GM18517 (cell line): ENCODE data around the gene ST6GAL1.
"Not testable (repeated sequence)": the region's sequence is repeated elsewhere in the genome, so short reads cannot be mapped to it uniquely, and the experiment has no call there.

Experiments
- ATAC-seq: cut with Tn5 transposase; IDR thresholded peaks from one replicate; pipeline ENCODE4 v1.9.1; 2021; ENCODE audit warnings: mild to moderate bottlenecking, moderate library complexity; ENCODE audit not compliant: unreplicated experiment

The ST6GAL1 gene

GRCh38 chr3:186991470-186991869 is 61.1 kb downstream of the ST6GAL1 start:
- ATAC-seq: no peak

GRCh38 chr3:186992096-186992495 is 61.8 kb downstream of the ST6GAL1 start:
- not testable (repeated sequence) for ATAC-seq

GRCh38 chr3:186993210-186993782 is 63.0 kb downstream of the ST6GAL1 start:
- ATAC-seq: no peak

GRCh38 chr3:186994000-186994955 is 64.0 kb downstream of the ST6GAL1 start:
- no peak for ATAC-seq

GRCh38 chr3:186996356-186996755 is 66.0 kb downstream of the ST6GAL1 start:
- ATAC-seq: no peak

GRCh38 chr3:186997061-186997460 is 66.7 kb downstream of the ST6GAL1 start:
- ATAC-seq: no peak

GRCh38 chr3:186997473-186997939 is 67.2 kb downstream of the ST6GAL1 start:
- ATAC-seq: no peak

GRCh38 chr3:186998937-186999368 is 68.6 kb downstream of the ST6GAL1 start:
- no peak for ATAC-seq

GRCh38 chr3:187000711-187001151 is 70.4 kb downstream of the ST6GAL1 start:
- ATAC-seq: peak; percentile 78

- ATAC-seq: no peak
These were observed 72.6 kb downstream of the ST6GAL1 start for GRCh38 chr3:187002915-187003314.

GRCh38 chr3:187005827-187006481 is 75.6 kb downstream of the ST6GAL1 start:
- ATAC-seq: no peak

GRCh38 chr3:187006864-187007630 is 76.7 kb downstream of the ST6GAL1 start:
- ATAC-seq: no peak

GRCh38 chr3:187010382-187010781 is 80.1 kb downstream of the ST6GAL1 start:
- ATAC-seq: not testable (repeated sequence)

GRCh38 chr3:187011915-187012314 is 81.6 kb downstream of the ST6GAL1 start:
- peak; percentile 46 for ATAC-seq

GRCh38 chr3:187012609-187013051 is 82.3 kb downstream of the ST6GAL1 start:
- no peak for ATAC-seq

- no peak for ATAC-seq
These were observed 82.9 kb downstream of the ST6GAL1 start for GRCh38 chr3:187013159-187013716.

GRCh38 chr3:187014417-187014864 is 84.1 kb downstream of the ST6GAL1 start:
- no peak for ATAC-seq

- peak; percentile 76 for ATAC-seq
These were observed 85.7 kb downstream of the ST6GAL1 start for GRCh38 chr3:187015903-187016638.

- ATAC-seq: no peak
These were observed 86.5 kb downstream of the ST6GAL1 start for GRCh38 chr3:187016639-187017345.
